GM19395 (cell line): ENCODE measurements around the gene SLX9.
"Not testable (repeated sequence)": the region's sequence is repeated elsewhere in the genome, so short reads cannot be mapped to it uniquely, and the experiment has no call there.

ENCODE experiments used
- ATAC-seq: cut with Tn5 transposase; IDR thresholded peaks from one replicate; pipeline ENCODE4 v1.9.1; 2021; ENCODE audit warnings: mild to moderate bottlenecking, moderate library complexity; ENCODE audit not compliant: unreplicated experiment

SLX9 gene

DNA sequence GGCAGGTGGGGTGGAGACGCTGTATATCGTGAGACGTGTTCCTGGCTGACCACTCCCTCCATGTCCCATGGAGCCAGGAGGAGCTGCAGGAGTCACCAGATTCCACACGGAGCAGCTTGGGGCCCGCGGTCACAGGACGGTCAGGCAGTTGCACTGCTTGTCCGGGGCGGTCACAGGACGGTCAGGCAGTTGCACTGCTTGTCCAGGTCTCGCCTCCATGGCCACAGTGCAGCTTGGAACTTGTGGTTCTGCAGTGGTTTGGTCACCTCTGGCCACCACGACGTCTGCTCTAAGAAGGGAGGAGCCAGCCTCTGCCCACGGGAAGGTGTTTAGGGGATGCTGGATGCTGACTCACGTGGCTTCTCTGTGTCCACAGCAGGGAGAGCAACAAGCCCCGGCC is 33.0 kb downstream of the SLX9 start:
- ATAC-seq = no peak

DNA sequence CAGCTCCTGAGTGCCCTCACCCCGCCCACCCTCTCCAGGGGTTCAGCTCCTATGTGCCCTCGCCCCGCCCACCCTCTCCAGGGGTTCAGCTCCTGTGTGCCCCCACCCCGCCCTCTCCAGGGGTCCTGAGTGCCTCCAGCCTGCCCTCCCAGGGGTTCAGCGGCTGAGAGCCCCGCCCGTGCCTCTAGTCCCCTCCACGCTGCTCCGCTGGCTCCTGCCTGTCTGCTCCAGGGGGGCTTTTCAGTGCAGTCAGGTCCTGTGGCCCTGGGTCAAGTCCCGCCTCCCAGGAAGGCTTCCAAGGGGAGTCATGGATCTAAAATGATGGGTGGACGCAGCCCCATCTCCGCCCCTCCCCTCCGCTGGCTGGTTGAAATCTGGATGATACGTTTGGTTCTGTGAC is 33.8 kb downstream of the SLX9 start:
- no peak for ATAC-seq

DNA sequence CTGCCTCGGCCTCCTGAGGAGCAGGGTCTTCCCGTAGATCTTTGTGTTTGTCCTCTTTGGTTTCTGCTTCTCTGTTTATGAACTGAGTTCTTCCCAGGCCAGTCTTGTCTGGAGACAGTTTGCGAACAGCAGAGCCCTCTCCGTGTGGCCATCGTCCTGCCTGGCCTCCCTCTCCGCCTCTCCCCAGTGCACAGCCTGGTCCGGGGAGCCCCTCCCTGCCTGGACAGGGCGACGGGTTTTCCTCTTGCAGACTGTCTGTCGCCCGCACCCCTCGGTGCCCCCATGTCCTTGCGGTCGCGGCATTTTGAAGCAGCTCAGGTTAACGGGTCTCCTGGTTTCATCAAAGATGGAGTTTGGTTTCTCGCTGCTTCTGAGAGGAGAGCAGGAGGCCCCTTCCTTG is 34.8 kb downstream of the SLX9 start:
- ATAC-seq = no peak

DNA sequence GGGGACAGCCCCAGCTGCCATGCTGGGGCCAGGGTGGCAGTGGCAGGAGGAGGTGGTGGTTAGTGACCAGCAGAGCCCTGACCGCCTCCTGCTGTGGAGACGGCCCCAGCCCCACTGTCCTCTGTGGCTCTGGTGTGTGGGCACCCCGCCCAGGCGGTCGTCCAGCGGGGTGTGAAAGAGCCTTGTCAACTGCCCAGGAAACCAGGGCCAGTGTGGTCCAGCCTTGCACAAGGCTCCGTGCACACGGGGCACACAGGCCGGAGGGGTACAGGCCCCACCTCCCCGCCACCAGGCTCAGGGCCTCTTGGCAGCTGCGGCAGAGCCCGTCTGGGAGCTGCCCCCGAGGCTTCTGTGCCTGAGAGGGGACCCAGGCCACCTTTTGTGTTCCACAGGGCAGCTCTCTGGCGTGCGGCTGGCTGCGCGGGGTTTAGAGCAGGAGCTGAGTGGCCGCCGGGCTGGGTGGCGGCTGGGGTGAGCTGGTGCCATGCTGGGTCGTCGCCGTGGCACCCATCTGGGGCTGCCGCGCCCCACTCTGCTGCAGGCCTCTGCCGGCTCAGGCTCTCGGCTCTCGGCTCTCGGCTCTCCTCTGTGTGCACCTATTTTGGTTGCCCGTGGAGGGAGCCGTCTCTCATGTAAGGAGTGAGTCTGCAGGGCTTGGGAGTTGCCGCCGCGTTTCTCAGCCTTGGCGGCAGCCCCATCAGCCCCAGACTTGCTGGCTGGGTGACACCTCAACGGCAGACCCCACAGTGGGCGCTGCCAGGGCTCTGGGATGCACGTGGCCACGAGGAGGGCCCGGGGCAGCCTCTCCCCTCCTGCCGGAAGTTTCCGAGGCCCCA is 36.1 kb downstream of the SLX9 start:
- ATAC-seq = no peak

DNA sequence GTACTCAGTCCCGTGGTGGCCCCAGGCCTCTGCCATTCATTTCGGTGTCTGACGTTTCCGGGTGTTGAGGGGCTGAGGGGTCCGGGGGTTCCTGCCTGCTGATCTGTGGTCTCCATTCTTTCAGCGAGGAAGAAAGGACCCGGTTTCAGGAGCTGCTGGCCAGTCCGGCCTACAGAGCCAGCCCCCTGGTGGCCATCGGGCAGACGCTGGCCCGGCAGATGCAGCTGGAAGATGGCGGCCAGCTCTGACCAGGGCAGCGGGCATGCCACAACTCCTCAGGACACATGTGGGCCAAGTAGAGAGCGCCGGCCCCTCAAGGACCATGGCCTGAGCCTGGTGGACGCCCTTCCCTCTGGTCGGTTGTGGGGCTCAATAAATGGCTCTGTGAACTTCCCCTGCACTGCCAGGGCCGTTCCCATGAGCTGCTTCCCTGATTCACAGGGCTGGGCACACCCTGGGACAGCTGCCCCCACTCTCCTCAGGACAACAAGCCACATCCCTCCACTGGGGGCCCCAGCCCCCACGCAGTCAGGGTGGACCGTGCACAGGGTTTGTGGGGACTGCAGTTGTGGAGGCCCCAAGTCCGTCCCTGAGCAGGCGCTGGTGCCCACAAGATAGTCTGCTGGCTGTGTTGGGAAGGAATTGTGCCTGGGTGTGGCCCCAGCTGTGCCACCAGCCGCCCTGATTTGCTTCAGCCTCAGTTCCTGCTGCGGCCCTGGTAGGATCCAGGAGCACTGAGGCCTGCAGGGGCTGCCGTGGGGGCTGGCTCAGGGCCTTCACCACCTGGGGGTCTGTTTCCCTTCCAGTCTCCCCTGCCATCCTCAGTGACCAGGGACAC is 36.9 kb downstream of the SLX9 start:
- ATAC-seq = not testable (repeated sequence)

DNA sequence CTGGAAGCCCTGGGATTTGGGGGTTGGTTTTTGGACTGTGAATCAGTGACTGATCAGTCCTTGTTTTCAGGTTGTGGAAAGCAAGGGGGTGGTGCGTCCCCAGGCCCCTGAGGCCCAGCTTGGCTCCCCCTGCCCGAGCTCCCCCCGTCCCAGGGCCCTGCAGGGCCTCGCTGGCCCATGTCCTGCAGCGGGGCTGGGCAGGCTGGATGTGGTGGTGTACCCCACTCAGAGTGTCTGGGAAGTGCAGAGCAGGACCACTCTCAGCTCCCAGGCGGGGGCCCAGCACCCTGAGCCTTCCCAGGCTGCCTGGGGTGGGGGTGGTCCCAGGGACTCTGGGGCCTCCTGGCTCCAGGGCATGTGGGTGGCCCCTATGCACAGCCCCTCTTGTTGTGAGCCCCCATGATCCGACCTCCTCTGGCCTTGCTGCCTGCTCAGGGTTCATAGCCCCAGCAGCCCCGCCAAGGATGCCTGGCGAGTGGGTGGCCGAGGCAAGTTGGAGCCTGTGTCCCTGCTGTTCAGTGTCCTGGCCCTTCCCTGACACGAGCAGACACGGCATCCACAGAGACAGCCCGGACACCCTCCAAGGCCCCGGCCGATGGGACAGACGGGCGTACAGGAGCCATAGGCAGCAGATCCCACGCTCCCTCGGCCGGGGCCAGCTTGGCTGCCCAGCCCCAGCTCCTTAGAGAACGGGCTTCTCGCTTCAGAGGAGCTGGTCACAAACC is 37.9 kb downstream of the SLX9 start:
- no peak for ATAC-seq

DNA sequence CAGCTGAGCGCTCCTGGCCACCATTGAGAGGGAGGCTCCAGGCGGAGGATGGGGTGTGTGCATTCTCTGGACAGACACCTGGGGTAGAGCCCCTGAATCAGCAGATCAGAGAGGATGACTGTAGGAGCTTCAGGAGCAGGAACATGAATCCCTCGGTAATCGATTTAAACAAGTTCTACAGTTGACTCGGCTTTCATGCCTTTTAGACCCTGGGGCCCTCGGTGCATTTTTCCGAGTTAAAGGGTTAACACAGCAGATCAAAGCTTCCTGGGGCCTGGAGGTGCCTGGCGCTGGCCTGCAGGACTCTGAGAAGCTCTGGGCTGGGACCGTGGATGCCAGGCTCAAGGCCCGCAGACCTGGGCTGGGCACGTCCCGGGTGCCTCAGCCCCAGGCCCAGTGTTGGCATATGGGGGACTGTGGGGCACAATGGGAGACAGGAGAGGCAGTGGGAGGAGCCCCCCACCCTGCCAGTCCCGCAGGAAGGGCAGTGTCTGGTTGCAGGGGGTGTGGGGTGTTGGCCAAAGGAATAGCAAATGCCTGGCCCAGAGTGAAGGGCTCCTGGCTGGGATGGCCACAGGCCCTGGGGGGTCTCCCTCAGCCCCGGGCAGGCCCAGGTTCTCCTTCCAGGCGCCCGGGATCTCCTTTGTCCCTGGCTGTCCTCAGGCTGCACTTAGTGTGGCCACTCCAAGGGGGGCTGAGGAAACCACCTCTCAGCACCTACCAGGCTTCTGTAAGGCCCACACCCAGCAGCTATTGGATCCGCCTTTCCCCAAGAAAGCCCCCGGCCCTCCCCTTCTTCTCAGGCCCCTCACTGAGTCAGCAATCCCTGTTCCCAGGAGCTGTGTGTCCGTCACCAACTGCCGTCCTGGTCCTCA is 40.1 kb downstream of the SLX9 start:
- no peak for ATAC-seq

DNA sequence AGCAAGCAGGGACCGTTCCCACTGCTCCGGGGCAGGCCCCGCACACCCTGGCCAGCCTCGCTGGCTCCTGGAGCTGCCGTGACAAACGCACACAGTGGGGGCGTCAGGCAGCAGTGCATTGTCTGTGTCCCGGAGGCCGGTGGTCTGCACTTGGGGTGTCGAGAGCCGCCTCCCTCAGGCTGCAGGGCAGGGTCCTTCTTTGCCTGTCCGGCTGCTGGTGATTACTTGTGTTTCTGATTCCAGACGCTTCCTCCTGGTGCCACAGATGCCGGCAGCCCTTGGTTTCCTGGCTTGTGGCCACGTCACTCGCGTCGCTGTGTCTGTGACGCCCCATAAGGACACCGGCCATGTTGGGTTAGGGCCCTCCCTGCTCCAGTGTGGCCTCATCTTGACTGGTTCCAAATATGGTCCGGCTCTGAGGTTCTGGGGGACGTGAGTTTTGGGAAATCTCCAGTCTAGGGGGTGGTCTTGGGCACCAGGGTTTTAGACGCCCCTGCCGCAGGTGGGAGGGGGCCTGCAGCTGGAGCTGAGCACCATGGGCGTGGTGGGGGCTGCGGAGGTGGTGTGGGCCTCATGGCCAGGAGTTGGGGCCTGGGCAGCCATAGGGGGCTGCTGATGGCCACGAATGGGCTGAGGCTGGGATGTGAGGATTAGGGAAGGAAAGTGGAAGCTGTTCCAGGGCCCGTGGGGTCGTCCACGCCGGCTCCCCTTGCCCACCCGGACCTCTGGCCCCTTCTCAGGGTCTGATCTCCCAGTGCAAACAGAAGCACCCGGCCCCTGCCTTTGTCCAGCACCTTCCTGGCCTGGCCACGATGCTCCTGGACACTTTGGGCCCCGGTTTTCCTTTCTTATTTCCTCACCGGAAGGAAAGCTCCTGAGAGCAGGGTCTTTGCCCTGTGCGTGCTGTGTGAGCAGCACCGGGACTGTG is 41.0 kb downstream of the SLX9 start:
- ATAC-seq = no peak

DNA sequence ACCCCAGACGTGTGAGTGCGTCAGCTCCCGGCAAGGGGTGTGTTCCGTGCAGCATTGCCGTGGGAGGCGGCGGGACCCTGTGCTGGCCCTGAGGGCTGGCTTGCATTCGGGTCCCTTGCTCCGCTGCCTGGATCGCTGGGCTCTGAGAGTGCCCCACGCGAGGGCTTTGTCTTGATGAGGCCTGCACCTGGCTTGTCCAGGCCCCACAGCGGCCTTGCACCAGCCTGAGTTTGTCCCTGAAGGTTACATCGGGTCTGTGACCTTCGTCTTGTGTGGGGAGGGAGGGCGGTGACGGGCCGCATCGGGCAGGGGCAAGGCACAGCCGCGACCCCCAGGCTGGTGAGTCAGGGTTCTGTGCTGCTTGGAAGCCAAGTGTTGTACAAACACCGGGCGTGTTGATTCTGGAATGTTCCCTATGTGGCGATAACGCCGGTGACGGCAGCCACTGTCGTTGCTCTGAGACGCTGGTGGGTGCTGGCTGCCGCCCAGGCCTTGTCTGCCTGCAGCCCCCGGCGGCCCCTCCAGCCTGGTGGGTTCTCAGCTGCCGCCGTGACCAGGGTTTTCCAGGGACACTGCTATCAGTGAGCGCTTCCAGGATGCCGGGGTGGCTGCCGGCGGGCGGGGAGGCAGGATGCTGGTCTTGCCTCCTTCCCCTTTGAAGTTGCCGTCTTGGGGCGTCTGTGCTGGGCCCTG is 42.9 kb downstream of the SLX9 start:
- ATAC-seq = no peak

DNA sequence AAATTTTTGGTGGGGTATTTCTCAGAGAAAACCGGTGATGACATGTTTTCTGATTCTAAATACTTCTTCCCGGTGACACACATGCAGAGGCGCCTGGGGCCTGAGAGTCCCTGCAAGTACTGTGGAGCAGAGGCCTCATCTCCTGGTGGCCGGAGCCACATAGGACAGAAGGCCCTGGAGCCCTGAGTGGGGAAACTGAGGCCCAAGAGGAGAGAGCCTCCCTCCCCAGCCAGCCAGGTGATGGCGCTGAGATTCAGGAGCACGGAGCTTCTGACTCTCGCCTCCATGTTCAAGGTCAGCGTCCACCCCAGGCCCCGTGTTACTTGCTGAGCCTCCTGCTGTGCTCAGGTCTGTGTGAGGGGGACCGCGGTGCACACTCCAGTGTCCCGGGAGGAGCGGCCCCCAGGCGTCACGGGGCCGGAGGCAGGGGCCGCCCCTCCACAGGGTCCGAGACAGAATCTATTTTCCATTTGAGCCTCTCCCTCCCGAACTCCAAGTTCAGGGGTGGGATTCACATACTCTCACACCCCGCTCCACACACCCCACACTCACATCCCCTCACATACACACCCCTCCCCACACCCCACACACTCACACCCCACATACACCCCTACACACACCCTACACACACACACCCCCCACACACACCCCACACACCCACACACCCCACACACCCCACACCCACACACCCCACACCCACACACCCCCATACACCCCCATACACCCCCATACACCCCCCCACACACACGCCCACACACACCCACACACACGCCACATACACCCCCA is 43.8 kb downstream of the SLX9 start:
- ATAC-seq = no peak

DNA sequence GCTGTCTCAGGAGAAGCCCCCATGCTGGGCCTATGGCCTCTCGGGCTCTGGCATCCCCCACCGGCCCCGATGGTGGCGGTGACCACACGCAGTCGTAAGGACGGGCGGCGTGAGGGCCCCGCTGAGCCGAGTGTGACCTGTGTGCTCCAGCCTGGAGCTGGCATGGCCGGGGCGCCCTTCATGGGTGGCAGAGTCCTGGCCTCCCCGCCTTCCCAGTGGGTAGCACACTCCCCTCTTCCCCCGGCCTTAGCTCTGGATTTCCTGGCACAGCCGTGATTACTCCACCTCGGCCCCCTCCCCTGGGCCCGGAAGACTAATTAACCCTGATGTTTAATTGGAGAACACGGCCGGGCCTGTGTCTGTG is 44.6 kb downstream of the SLX9 start:
- ATAC-seq = no peak

DNA sequence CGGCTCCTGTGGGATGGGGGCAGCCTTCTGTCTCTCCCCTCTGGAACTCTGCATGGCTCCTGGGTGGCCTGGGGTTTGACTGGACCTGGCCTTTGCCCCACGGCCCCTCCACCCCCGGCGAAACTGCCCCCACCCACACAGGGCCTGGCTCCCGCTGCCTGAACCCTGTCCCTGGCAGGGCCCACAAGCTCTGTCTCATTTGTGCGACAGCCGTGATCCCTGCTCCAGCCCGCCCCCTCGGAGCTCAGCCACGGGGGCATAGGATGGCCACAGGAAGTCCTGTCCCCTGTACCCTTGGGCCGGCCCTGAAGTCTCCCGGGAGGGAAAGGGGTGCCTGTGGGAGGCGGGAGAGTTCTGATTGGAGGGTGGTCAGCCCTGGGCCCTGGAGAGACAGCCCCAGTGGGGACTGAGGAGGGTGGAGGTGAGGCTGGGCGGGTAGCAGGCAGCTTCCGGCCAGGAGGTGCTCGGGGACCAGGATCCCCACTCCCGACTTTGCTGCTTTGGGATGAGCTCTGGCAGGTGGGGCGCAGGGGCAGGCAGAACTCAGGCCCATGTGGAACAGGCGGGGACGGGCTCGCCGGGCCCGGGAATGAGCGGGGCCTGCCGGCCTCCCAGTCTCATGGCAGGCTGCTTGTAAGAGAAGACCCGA is 45.1 kb downstream of the SLX9 start:
- ATAC-seq = no peak

DNA sequence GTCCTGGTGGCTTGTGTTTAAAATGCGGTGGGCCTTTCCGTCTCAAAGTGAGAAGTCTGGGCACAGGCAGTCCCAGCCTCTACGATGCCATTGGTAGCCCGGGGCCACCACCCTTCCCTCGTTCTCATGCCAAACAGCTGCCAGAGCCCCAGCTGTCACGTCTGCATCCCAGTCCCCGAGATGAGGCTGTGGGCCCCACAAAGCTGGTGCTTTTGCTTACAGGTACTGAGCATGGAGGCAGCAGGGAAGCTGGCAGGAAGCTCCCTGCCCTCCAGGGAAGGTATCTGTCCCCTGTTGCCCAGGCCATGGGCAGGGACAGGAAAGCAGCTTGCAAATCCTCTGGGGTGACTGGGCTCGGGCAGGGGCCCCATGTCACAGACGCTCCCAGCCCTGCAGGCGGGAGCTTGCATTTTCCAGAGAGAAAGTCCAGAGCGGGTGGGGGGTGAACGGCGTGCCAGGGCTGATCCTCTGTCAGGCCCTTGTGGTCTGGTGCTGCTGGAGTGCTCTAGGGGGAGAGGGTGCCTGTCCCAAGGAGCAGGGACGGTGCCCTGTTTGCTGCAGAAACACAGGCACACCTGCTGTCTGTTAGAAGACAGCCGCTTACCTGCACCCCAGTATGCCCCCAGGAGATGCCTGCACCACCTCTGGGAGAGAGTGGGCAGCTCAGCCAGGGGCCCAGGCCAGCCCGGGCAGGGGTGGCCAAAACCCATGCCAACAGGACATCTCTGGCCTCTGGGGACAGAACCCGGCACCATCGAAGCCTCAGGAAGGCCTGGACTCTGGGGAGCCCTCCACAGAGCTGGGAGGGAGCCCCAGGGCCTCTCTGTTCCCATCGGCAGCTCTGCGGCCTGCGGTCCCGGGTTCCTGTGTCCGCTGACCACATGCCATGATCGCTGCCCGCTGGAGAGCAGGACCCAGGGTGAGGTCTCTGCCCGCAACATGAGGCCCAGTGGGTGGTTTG is 45.9 kb downstream of the SLX9 start:
- ATAC-seq = no peak

DNA sequence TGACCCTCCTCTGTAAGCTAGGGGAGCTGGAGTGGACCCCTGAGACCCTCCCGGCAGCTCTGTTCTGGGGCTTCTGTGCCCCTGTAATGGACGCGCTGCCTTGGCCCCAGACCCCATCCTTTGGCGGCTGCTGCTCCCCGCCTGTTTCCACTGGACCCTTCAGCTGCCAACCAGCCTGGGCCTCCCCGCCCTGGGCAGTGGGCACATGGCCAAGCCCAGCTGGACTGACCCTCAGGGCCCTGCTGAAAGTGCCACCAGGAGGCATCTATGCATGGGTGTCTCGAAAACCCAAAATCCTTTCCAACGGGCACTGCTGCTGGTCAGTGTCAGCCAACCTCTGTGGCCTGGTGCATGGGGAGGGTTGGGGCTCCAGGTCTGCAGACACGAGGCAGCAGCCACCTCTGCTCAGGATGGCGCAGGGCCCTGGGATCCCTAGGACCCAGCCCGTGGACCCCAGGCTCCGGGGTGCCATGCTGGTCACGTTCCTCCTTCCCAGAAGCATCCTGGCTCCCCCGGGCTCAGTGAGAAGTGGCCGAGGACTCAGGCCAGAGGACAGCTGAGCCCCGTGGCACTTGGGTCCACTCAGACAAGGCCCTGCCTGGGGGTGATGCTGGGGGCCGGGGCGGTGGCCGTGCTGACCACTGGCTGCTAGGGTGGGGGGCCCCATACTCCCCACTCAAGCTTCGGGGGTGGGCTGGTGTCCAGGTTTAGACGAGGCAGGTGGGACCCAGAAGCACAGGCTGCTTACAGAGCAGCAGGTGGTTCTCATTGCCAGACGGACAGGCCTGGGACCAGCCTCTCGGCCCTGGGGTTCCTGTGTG is 46.9 kb downstream of the SLX9 start:
- no peak for ATAC-seq

DNA sequence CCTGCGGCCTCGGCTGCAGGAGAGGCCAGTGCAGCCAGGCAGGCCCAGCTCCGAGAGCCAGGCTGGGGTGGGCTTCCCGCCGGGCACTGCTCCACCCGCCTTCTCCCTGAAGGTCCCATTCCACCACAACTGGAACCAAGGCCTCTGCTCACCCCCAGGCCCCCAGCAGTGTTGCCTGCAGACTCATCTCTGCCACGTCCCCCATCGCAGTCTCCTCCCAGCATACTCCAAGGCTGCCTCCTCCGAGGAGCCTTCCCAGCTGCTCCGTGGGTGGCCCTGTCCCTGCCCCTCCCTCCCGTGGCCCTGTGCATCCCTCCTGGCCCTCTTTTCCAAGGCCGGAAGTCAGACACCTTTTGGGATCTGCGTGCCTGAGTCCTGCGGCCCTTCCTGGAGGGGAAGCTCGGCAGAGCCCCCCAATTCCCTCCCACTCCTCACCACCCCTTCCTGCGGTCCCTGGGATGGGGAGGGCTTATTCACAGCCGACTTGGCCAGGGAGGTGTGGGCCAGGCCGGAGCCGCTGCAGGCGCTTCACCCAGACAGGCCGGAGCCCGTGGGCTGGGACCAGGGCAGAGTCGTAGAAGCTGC is 47.6 kb downstream of the SLX9 start:
- no peak for ATAC-seq
